ENCODE measurements around the gene PRDM8. TPM values are rescaled to one million over a fixed set of nuclear protein-coding genes. Genes with fewer than 3 reads are reported as not detected.
A peak's percentile ranks its signal among the peaks of the same experiment; 100 is the strongest.

Gene PRDM8
- total and polyA plus RNA-seq, 2 experiments from 2014 or later = 1.7 to 4.4 TPM

GRCh38 chr4:80233390-80233789, 36.1 kb downstream of the PRDM8 start:
- H3K4me1 ChIP-seq (ENCODE audit: insufficient read depth) = peaks cover 43% of the 10 kb centered on the region
- H3K9ac ChIP-seq = no peak overlapping the region
- no peak overlapping the region for H3K27ac ChIP-seq
- in situ Hi-C loops (cut with MboI) = no loop called here
- WGBS, 2 experiments (ENCODE audit: low coverage in 1 of 2, low lambda C conversion rate in 2 of 2, missing lambda C conversion rate in 2 of 2) = 95 to 96% methylated on average over 4 of the region's 4 CpGs
- peaks cover 33% of the 10 kb centered on the region for H3F3A ChIP-seq (ENCODE audit: insufficient read depth)
- no peaks in the 10 kb centered on the region for H4K20me1 ChIP-seq (ENCODE audit: insufficient read depth)
- H3K9me3 ChIP-seq (ENCODE audit: low read depth) = no peaks in the 10 kb centered on the region
- no peak overlapping the region for H3K4me3 ChIP-seq
- TF ChIP-seq EZH2phosphoT487 (IDR thresholded peaks at IDR 0.05; ENCODE audit: insufficient read depth, low read depth) (no peak), EZH2 (IDR thresholded peaks at IDR 0.05; ENCODE audit: insufficient read depth, poor library complexity, severe bottlenecking) (no peak)
- no peaks in the 10 kb centered on the region for H3K36me3 ChIP-seq (ENCODE audit: low read depth)
- no peaks in the 10 kb centered on the region for H3K9me2 ChIP-seq (ENCODE audit: insufficient read depth)
- H3K79me2 ChIP-seq (ENCODE audit: insufficient read depth) = no peaks in the 10 kb centered on the region
- peak overlapping the region; percentile 33; the same call in 1 of the 2 replicates for H2AFZ ChIP-seq
- no peak for DNase-seq
- H3K27me3 ChIP-seq (replicated peaks; ENCODE audit: insufficient read depth) = no peaks in the 10 kb centered on the region
- no peak overlapping the region for H3K4me2 ChIP-seq (ENCODE audit: unreplicated experiment)

DNA sequence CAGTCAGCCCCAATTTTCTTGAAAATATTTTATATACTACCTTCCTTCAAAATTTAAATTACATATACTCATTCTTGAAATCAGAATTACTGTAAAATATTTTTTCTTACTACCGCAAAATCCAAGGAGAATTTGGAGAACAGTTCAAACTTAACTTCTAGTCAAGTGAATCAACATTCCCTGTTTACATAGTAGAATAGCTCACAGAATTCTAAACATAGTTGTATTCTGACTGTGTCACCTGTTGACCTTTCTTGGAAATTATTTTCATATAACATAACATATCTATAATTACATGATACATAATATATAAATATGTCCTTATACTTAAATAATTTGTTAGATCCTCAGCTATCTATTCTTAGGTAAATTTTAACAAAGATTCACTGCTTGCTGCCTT, 38.1 kb downstream of the PRDM8 start:
- in situ Hi-C loops (cut with MboI) = no loop called here
- Histone ChIP-seq H4K20me1 (ENCODE audit: insufficient read depth) (no peaks in the 10 kb centered on the region), H3K9ac (no peak overlapping the region), H3K27ac (peak overlapping the region; percentile 46), H2AFZ (no peak overlapping the region), H3F3A (ENCODE audit: insufficient read depth) (peaks cover 53% of the 10 kb centered on the region), H3K4me1 (ENCODE audit: insufficient read depth) (peaks cover 64% of the 10 kb centered on the region), H3K4me2 (ENCODE audit: unreplicated experiment) (peak overlapping the region; percentile 48), H3K79me2 (ENCODE audit: insufficient read depth) (no peaks in the 10 kb centered on the region), H3K36me3 (ENCODE audit: low read depth) (no peaks in the 10 kb centered on the region), H3K27me3 (replicated peaks; ENCODE audit: insufficient read depth) (no peaks in the 10 kb centered on the region), H3K9me2 (ENCODE audit: insufficient read depth) (no peaks in the 10 kb centered on the region), H3K9me3 (ENCODE audit: low read depth) (no peaks in the 10 kb centered on the region), H3K4me3 (no peak overlapping the region)
- DNase-seq = peak; percentile 63
- whole genome bisulfite sequencing, 2 experiments (ENCODE audit: low coverage in 1 of 2, low lambda C conversion rate in 2 of 2, missing lambda C conversion rate in 2 of 2) = 72 to 77% methylated on average over 1 of the region's 1 CpG
- TF ChIP-seq EZH2phosphoT487 (IDR thresholded peaks at IDR 0.05; ENCODE audit: insufficient read depth, low read depth) = no peak
- no peak for TF ChIP-seq EZH2 (IDR thresholded peaks at IDR 0.05; ENCODE audit: insufficient read depth, poor library complexity, severe bottlenecking)

DNA sequence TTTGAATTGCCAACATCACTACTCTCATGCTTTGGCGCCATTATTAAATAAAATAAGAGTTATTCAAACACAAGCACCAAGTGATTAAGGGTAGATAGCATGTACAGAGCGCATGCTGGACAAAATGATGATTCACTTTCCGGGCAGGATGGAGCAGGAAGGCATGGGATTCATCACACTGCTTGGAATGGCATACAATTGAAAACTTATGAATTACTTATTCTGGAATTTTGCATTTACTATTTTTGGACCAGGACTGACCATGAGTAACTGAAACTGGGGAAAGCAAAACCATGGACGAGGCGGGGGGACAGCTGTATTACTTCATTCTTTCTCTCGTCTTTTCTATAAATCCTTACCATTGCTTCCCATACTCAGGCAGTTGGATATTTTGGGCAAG, 40.7 kb downstream of the PRDM8 start:
- Histone ChIP-seq H3K79me2 (ENCODE audit: insufficient read depth) (no peaks in the 10 kb centered on the region), H3F3A (ENCODE audit: insufficient read depth) (peaks cover 60% of the 10 kb centered on the region), H3K9me3 (ENCODE audit: low read depth) (no peaks in the 10 kb centered on the region), H3K9me2 (ENCODE audit: insufficient read depth) (no peaks in the 10 kb centered on the region), H3K4me3 (peak overlapping the region; percentile 59), H3K27me3 (replicated peaks; ENCODE audit: insufficient read depth) (no peaks in the 10 kb centered on the region), H2AFZ (peak overlapping the region; percentile 43), H4K20me1 (ENCODE audit: insufficient read depth) (no peaks in the 10 kb centered on the region), H3K27ac (peak overlapping the region; percentile 87), H3K36me3 (ENCODE audit: low read depth) (no peaks in the 10 kb centered on the region), H3K4me2 (ENCODE audit: unreplicated experiment) (peak overlapping the region; percentile 58), H3K9ac (peak overlapping the region; percentile 39), H3K4me1 (ENCODE audit: insufficient read depth) (peaks cover 78% of the 10 kb centered on the region)
- in situ Hi-C loops (cut with MboI) = no loop called here
- 0 to 1% methylated on average over 6 of the region's 6 CpGs for WGBS, 2 experiments (ENCODE audit: low coverage in 1 of 2, low lambda C conversion rate in 2 of 2, missing lambda C conversion rate in 2 of 2)
- TF ChIP-seq EZH2phosphoT487 (IDR thresholded peaks at IDR 0.05; ENCODE audit: insufficient read depth, low read depth) (no peak), EZH2 (IDR thresholded peaks at IDR 0.05; ENCODE audit: insufficient read depth, poor library complexity, severe bottlenecking) (no peak)
- DNase-seq = peak; percentile 96

- Histone ChIP-seq H3K4me3 (no peak overlapping the region), H3K4me1 (ENCODE audit: insufficient read depth) (peaks cover 70% of the 10 kb centered on the region), H3K79me2 (ENCODE audit: insufficient read depth) (no peaks in the 10 kb centered on the region), H3K27ac (peak overlapping the region; percentile 87), H3K9me3 (ENCODE audit: low read depth) (no peaks in the 10 kb centered on the region), H2AFZ (peak overlapping the region; percentile 43; the same call in 1 of the 2 replicates), H3K36me3 (ENCODE audit: low read depth) (no peaks in the 10 kb centered on the region), H3K27me3 (replicated peaks; ENCODE audit: insufficient read depth) (no peaks in the 10 kb centered on the region), H3K9me2 (ENCODE audit: insufficient read depth) (no peaks in the 10 kb centered on the region), H4K20me1 (ENCODE audit: insufficient read depth) (no peaks in the 10 kb centered on the region), H3K4me2 (ENCODE audit: unreplicated experiment) (peak overlapping the region; percentile 58), H3F3A (ENCODE audit: insufficient read depth) (peaks cover 55% of the 10 kb centered on the region), H3K9ac (peak overlapping the region; percentile 39; the same call in 1 of the 2 replicates)
- in situ Hi-C loops (cut with MboI) = no loop called here
- peak; percentile 64 for DNase-seq
- no peak for TF ChIP-seq EZH2phosphoT487 (IDR thresholded peaks at IDR 0.05; ENCODE audit: insufficient read depth, low read depth)
- no peak for TF ChIP-seq EZH2 (IDR thresholded peaks at IDR 0.05; ENCODE audit: insufficient read depth, poor library complexity, severe bottlenecking)
- 85 to 93% methylated on average over 3 of the region's 3 CpGs for WGBS, 2 experiments (ENCODE audit: low coverage in 1 of 2, low lambda C conversion rate in 2 of 2, missing lambda C conversion rate in 2 of 2)
These were observed 42.3 kb downstream of the PRDM8 start for GRCh38 chr4:80239480-80240150.

Data from GM23248 (cell line).